HG03097 (cell line): ENCODE results near the gene BUD31.
"Not testable (repeated sequence)": the region's sequence is repeated elsewhere in the genome, so short reads cannot be mapped to it uniquely, and the experiment has no call there.

Source experiments
- ATAC-seq: cut with Tn5 transposase; IDR thresholded peaks from one replicate; pipeline ENCODE4 v1.9.1; 2021; ENCODE audit not compliant: unreplicated experiment, low FRiP score

The BUD31 gene

DNA sequence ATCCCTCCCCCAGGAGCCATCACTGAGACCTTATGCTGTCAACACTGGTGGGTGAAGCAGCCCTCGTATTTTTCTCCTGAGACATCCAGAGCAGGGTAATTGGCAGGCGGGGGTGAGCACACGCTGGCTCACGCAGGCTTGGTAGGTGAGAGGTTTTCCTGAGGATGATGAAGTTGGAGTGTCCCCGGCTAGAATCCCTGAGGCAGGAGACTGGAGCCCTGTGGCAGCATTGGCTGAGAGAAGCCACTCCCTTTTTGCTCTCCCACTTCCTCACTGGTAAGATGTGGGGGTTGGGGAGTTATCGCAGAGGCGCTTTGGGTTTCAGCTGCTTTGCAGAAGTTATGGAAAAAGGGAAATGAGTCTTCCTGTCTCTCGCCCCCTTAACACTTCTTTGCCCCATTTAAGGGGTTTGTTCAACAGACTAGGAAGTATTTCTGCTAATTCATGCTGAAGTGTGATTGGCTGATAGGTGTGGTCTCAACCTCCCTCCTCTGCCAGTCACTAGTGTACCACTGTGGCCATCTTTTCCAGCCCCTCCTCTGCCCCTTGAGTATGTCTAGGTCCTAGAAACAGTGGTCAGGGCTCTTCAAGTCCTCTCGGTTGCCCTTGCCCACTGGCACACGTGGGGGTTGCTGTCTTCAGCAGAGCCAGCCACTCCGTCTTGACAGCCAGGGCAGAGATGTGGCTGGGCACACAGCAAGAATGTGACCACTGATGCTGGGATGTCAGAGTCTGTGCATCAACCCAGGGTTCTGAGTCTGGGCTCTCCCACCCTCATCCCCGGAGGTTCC lies 28.5 kb upstream of the BUD31 start:
- ATAC-seq = peak; percentile 27

- ATAC-seq = peak; percentile 75
These were observed 27.7 kb upstream of the BUD31 start for GRCh38 chr7:99380823-99381663.

GRCh38 chr7:99381664-99382075 lies 27.1 kb upstream of the BUD31 start:
- ATAC-seq = no peak

GRCh38 chr7:99383203-99383602 lies 25.6 kb upstream of the BUD31 start:
- no peak for ATAC-seq

DNA sequence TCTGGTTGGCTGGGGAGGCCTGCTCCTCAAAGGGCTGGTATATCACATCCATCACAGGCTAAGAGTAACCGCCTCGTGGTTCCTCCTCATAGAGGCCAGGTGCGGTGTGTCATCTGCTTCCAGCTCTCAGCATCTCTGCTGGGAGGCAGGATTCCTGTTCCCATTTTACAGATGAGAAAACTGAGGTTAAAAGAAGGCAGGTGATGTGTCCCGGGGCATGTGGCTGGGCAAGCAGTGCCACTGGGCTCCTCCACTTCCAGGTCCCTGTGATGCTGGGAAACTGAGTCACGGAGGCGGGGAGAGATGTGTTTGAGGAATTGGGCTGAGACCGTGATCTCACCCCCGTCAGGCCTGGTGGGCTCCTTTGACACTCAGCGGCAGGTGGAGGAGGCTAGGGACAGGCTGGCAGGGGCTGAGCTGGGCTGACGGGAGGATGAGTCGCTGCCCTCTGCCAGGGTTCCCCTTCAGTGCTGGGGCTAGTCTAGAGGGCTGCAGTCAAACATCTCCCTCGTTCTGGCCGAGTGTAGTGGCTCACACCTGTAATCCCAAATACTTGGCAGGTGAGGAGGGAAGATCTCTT lies 24.9 kb upstream of the BUD31 start:
- no peak for ATAC-seq

DNA sequence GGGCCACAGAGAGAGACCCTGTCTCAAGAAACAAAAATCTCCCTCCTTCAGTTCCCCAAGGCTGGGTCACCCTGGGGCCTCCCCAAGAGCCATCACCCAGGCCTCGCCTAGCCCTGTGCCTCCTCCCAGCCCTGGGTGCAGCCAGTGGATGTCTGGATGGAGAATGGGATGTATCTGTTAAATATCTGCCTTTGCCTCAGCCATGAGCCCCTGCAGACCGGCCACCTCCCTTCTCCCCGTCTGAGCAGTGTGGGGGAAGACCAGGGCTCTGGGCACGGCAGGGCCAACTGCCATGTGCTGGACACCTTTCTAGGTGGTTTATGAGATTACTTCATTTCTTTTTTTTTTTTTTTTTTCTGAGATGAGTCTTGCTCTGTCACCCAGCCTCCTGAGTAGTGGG lies 24.2 kb upstream of the BUD31 start:
- ATAC-seq = no peak

- ATAC-seq = no peak
These were observed 23.2 kb upstream of the BUD31 start for GRCh38 chr7:99385564-99385963.

DNA sequence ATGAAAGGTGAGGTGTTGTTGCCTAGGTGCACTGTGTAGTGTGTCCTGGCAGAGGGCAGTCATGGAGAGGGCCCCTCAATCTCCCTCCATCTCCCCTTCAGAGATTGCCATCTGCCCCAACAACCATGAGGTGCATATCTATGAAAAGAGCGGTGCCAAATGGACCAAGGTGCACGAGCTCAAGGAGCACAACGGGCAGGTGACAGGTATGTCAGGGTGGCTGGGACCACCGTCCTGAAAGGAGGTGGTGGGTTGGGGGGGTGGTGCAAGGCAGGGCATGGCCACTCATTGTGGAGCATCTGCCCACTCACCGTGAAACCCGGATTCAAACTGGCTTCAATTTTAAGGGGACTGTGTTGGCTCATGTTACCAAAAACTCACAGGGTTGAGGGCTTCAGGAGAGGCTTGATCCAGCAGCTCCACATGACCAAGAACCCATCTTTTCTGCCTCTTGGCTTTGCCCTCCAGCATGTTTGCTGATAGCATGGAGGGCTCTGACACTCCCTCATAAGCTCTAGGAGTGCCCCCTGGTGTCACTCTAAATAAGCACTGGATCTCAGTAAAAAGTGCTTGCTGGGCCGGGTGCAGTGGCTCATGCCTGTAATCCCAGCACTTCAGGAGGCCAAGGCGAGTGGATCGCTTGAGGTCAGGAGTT lies 22.1 kb upstream of the BUD31 start:
- ATAC-seq = no peak

DNA sequence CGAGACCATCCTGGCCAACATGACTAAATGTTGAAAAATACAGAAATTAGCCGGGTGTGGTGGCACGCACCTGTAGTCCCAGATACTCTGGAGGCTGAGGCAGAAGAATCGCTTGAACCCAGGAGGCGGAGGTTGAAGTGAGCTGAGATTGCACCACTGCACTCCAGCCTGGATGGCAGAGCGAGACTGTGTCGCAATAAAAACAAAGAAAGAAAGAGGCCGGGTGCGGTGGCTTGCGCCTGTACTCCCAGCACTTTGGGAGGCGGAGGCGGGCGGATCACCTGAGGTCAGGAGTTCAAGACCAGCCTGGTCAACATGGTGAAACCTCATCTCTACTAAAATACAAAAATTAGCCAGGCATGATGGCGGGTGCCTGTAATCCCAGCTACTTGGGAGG lies 21.5 kb upstream of the BUD31 start:
- ATAC-seq = not testable (repeated sequence)

GRCh38 chr7:99387912-99388311 lies 20.9 kb upstream of the BUD31 start:
- ATAC-seq = no peak

DNA sequence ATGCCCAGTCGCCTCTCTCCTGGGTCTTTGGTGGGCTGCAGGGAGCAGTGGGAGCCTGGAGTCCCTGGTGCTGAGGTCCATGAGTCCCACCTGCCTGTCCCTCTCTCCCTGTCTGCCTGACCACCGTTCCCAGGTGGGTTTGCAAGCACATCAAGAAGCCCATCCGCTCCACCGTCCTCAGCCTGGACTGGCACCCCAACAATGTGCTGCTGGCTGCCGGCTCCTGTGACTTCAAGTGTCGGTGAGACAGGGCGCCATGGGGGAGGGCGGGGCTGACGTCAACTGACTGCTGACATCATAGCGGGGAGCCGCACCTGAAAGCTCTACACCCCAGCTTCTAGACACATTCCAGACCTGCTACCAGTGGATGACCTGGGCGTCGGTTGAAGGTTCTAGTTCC lies 19.0 kb upstream of the BUD31 start:
- ATAC-seq = no peak

- ATAC-seq = no peak
These were observed 17.7 kb upstream of the BUD31 start for GRCh38 chr7:99390941-99391602.

DNA sequence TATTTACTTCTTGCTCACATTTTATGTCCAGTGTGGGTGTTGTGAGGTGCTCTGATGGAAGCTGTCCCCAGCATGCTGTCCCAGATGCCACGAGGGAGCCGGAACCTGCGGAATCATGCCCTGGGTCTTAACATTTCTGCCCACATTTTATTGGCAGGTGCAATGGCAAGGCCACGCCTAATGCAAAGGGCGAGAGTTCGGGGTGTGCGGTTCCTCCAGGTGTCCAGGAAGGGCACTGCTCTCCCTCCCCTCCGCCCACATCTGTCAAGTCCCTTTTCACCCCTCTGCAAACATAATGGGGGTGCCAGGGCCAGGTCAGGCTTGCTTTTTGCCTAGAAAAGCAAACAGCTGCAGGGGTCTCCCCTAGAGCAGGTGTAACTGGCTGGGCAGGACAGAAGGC lies 16.7 kb upstream of the BUD31 start:
- no peak for ATAC-seq

GRCh38 chr7:99392659-99393354 lies 16.0 kb upstream of the BUD31 start:
- peak; percentile 53 for ATAC-seq

GRCh38 chr7:99393355-99394187 lies 15.2 kb upstream of the BUD31 start:
- ATAC-seq = no peak

GRCh38 chr7:99394188-99394502 lies 14.6 kb upstream of the BUD31 start:
- ATAC-seq = no peak

GRCh38 chr7:99395616-99396327 lies 13.0 kb upstream of the BUD31 start:
- ATAC-seq = no peak

GRCh38 chr7:99396418-99397296 lies 12.1 kb upstream of the BUD31 start:
- no peak for ATAC-seq
